Erythroblast (primary cell): Measurements from ENCODE around the gene LRP1B.

Experiments
- GATA1 ChIP-seq: IDR thresholded peaks from 2 replicates; pipeline ENCODE4 v1.6.1; 2011; ENCODE audit warnings: low read depth, mild to moderate bottlenecking, control low read depth, low read length, moderate library complexity
- POLR2A ChIP-seq: IDR thresholded peaks from 2 replicates; pipeline ENCODE4 v1.6.1; 2011; ENCODE audit warnings: mild to moderate bottlenecking, low read length

- TF ChIP-seq POLR2A = no peak
- TF ChIP-seq GATA1 = no peak
Measured at GRCh38 chr2:141113301-141113700, 1017.5 kb downstream of the LRP1B start.
